Thoracic aorta (tissue), 2 donors: ENCODE measurements around the gene CAMKV. TPM values are rescaled to one million over a fixed set of nuclear protein-coding genes. Genes with fewer than 3 reads are reported as not detected.

Source experiments
- ATAC-seq: fragments of 150-250 bp; one replicate; pipeline ENCODE4 v1.8.0; 2017; ENCODE audit warnings: low read depth; ENCODE audit not compliant: insufficient number of reproducible peaks, low FRiP score
- DNase-seq: peaks from one replicate; pipeline ENCODE4 v3.0.0-alpha.2; 2020; ENCODE audit warnings: low spot score
- H3K27ac ChIP-seq, 2 donors: fragments of 200-600 bp; sonication (generic); 1 replicate in 1 of 2; 2 replicates in 1 of 2; pipeline ENCODE4 v1.5.1; 2016; ENCODE audit warnings: mild to moderate bottlenecking in 2 of 2, moderate library complexity in 2 of 2
- H3K27me3 ChIP-seq: fragments of 200-600 bp; sonication (generic); replicated peaks from 2 replicates; pipeline ENCODE4 v1.6.0; 2016; ENCODE audit warnings: mild to moderate bottlenecking; ENCODE audit not compliant: insufficient read depth
- H3K36me3 ChIP-seq: fragments of 200-600 bp; sonication (generic); one replicate; pipeline ENCODE4 v1.5.1; 2016
- H3K4me1 ChIP-seq, 2 donors: fragments of 200-600 bp; sonication (generic); 1 replicate in 1 of 2; 2 replicates in 1 of 2; pipeline versions ENCODE4 v1.5.1 to v1.6.0; 2016; ENCODE audit warnings: low read depth in 2 of 2, mild to moderate bottlenecking in 1 of 2; ENCODE audit not compliant: control insufficient read depth in 1 of 2
- H3K4me3 ChIP-seq: fragments of 200-600 bp; sonication (generic); 2 replicates; pipeline ENCODE4 v1.5.1; 2016; ENCODE audit warnings: mild to moderate bottlenecking
- H3K9me3 ChIP-seq: fragments of 200-600 bp; sonication (generic); 2 replicates; pipeline ENCODE4 v1.5.1; 2016
- total RNA-seq, 2 donors: library from RNA; depleted of rRNA; stranded (reverse); fragments of >200 nt; gene quantifications; one replicate each; pipeline versions ENCODE4 v1.1.0 to v1.2.3, GENCODE V29; 2016
- TF ChIP-seq, protein P1 (sequence below): fragments of 200-600 bp; sonication (generic); IDR thresholded peaks from one replicate; pipeline ENCODE4 v1.5.1; 2019; ENCODE audit warnings: antibody characterized with exemption

The CAMKV gene
- total RNA-seq, 2 donors from 2014 or later, result not detected

- ATAC-seq (no peak), DNase-seq (no peak)
- Histone ChIP-seq H3K4me1 (peaks cover 0 to 3% of the 10 kb centered on the region in 2 donors), H3K36me3 (no peaks in the 10 kb centered on the region), H3K27ac (no peak overlapping the region), H3K27me3 (no peaks in the 10 kb centered on the region), H3K4me3 (no peak overlapping the region), H3K9me3 (no peaks in the 10 kb centered on the region)
- TF ChIP-seq, protein P1, sequence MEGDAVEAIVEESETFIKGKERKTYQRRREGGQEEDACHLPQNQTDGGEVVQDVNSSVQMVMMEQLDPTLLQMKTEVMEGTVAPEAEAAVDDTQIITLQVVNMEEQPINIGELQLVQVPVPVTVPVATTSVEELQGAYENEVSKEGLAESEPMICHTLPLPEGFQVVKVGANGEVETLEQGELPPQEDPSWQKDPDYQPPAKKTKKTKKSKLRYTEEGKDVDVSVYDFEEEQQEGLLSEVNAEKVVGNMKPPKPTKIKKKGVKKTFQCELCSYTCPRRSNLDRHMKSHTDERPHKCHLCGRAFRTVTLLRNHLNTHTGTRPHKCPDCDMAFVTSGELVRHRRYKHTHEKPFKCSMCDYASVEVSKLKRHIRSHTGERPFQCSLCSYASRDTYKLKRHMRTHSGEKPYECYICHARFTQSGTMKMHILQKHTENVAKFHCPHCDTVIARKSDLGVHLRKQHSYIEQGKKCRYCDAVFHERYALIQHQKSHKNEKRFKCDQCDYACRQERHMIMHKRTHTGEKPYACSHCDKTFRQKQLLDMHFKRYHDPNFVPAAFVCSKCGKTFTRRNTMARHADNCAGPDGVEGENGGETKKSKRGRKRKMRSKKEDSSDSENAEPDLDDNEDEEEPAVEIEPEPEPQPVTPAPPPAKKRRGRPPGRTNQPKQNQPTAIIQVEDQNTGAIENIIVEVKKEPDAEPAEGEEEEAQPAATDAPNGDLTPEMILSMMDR, result no peak
These were observed 25.1 kb downstream of the CAMKV start for GRCh38 chr3:49844464-49845183.

DNA sequence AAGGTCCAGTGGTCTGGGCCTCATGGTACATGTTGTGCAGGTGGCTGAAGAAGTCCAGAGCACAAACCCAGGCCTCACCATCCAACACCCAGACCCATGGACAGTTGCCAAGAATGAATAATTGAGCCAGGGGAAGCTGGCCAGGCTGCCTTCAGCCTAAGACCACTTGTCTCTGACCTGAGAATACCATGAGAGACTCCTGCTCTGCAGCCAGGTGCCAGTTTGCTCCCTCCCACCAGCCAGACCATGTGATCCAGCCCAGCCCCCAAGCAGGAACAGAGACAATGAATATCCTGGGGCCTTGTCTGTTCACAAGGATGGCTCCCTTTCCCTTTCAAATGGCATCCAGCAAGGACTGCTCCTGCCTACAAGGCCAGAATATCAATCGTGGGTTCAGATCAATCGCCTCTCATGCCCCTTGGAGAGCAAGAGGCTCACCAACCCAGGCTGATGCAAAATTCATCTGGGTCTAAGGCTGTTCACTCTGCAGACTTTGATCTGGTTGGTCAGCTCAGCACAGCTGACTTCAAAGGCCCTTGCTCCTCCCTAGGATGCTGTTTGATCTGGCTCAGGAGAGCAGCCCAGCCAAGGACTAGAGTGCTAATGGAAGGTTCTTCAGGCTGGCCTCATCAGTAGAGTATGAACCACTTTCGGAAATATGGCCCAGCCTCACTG is 26.7 kb downstream of the CAMKV start:
- no peak for DNase-seq
- no peaks in the 10 kb centered on the region for H3K9me3 ChIP-seq
- peaks cover 0 to 12% of the 10 kb centered on the region in 2 donors for H3K4me1 ChIP-seq
- H3K27ac ChIP-seq, result no peak overlapping the region
- no peaks in the 10 kb centered on the region for H3K27me3 ChIP-seq
- ATAC-seq, result no peak
- no peak overlapping the region for H3K4me3 ChIP-seq
- no peaks in the 10 kb centered on the region for H3K36me3 ChIP-seq
- TF ChIP-seq, protein P1, result no peak

DNA sequence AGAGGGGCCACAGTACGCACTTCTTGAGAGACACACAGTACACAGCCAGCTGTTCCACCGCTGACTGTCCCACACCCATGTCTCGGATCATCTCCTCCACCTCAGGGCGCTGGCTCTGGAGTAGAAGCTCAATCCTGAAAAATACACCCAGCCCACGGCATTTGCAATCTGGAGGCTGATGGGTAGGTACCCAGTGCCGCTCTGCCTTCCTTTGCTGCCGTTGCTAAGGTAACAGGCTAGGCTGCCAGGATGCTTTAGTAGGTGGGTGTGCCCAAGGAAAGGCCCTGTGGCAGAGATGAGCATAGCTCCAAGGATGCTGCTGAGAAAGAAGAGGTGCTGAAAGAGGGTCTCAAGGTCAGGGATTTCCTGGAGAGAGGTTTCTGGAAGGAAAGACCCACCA is 27.9 kb downstream of the CAMKV start:
- TF ChIP-seq, protein P1, result no peak
- Histone ChIP-seq H3K4me3 (no peak overlapping the region), H3K36me3 (no peaks in the 10 kb centered on the region), H3K27ac (no peak overlapping the region), H3K27me3 (no peaks in the 10 kb centered on the region), H3K4me1 (peaks cover 0 to 12% of the 10 kb centered on the region in 2 donors), H3K9me3 (no peaks in the 10 kb centered on the region)
- DNase-seq (no peak), ATAC-seq (no peak)

GRCh38 chr3:49841126-49841696 is 28.5 kb downstream of the CAMKV start:
- Histone ChIP-seq H3K4me3 (no peak overlapping the region), H3K27ac (no peak overlapping the region), H3K9me3 (no peaks in the 10 kb centered on the region), H3K4me1 (peaks cover 0 to 12% of the 10 kb centered on the region in 2 donors), H3K36me3 (no peaks in the 10 kb centered on the region), H3K27me3 (no peaks in the 10 kb centered on the region)
- ATAC-seq (no peak), DNase-seq (no peak)
- TF ChIP-seq, protein P1, result no peak

- Histone ChIP-seq H3K9me3 (no peaks in the 10 kb centered on the region), H3K36me3 (no peaks in the 10 kb centered on the region), H3K27me3 (no peaks in the 10 kb centered on the region), H3K4me1 (peaks cover 0 to 12% of the 10 kb centered on the region in 2 donors), H3K4me3 (no peak overlapping the region), H3K27ac (no peak overlapping the region)
- no peak for DNase-seq
- TF ChIP-seq, protein P1, result no peak
- no peak for ATAC-seq
These were observed 29.3 kb downstream of the CAMKV start for GRCh38 chr3:49840388-49840787.
